Muscle layer of colon (tissue), 2 donors: Measurements from ENCODE around the gene C5orf15.

ENCODE experiments used
- H3K27ac ChIP-seq: one replicate; pipeline ENCODE4 v1.7.0; 2013; ENCODE audit warnings: low read depth, mild to moderate bottlenecking, low read length, moderate library complexity
- H3K27me3 ChIP-seq, 2 donors: one replicate each; pipeline ENCODE4 v1.7.0; 2013; ENCODE audit warnings: low read length in 2 of 2, mild to moderate bottlenecking in 2 of 2; ENCODE audit not compliant: insufficient read depth in 2 of 2, control insufficient read depth in 1 of 2
- H3K36me3 ChIP-seq: one replicate; pipeline ENCODE4 v1.7.0; 2013; ENCODE audit warnings: mild to moderate bottlenecking, low read length; ENCODE audit not compliant: insufficient read depth
- H3K4me1 ChIP-seq: one replicate; pipeline ENCODE4 v1.7.0; 2013; ENCODE audit warnings: mild to moderate bottlenecking, low read length; ENCODE audit not compliant: insufficient read depth
- H3K4me3 ChIP-seq, 2 donors: one replicate each; pipeline ENCODE4 v1.7.0; 2013; ENCODE audit warnings: low read length in 2 of 2, low read depth in 1 of 2, mild to moderate bottlenecking in 1 of 2, moderate library complexity in 1 of 2
- H3K9ac ChIP-seq: one replicate; pipeline ENCODE4 v1.7.0; 2013; ENCODE audit warnings: low read length
- H3K9me3 ChIP-seq: one replicate; pipeline ENCODE4 v1.7.0; 2013; ENCODE audit warnings: mild to moderate bottlenecking, low read length
- donor health status: abdominal sarcoma.
- donor health status: Adenocarcinoma of cecum.

C5orf15 gene

GRCh38 chr5:133974142-133974541 lies 5.7 kb upstream of the C5orf15 start:
- Histone ChIP-seq H3K27ac (no peak overlapping the region), H3K4me3 (no peak overlapping the region), H3K9me3 (no peaks in the 10 kb centered on the region), H3K4me1 (peaks cover 6% of the 10 kb centered on the region), H3K9ac (no peak overlapping the region), H3K27me3 (no peaks in the 10 kb centered on the region), H3K36me3 (peaks cover 42% of the 10 kb centered on the region)

GRCh38 chr5:133970325-133970909 lies 2.0 kb upstream of the C5orf15 start:
- Histone ChIP-seq H3K36me3 (peaks cover 27% of the 10 kb centered on the region), H3K9me3 (no peaks in the 10 kb centered on the region), H3K27me3 (no peaks in the 10 kb centered on the region), H3K4me1 (peaks cover 8% of the 10 kb centered on the region), H3K27ac (no peak overlapping the region), H3K4me3 (no peak overlapping the region), H3K9ac (no peak overlapping the region)

GRCh38 chr5:133969654-133970324 lies 1.4 kb upstream of the C5orf15 start:
- no peak overlapping the region for H3K4me3 ChIP-seq
- no peaks in the 10 kb centered on the region for H3K27me3 ChIP-seq
- peaks cover 8% of the 10 kb centered on the region for H3K4me1 ChIP-seq
- H3K27ac ChIP-seq: no peak overlapping the region
- no peaks in the 10 kb centered on the region for H3K9me3 ChIP-seq
- no peak overlapping the region for H3K9ac ChIP-seq
- peaks cover 21% of the 10 kb centered on the region for H3K36me3 ChIP-seq

- Histone ChIP-seq H3K9ac (peak overlapping the region; percentile 60), H3K9me3 (no peaks in the 10 kb centered on the region), H3K4me1 (peaks cover 8% of the 10 kb centered on the region), H3K36me3 (peaks cover 5% of the 10 kb centered on the region), H3K27me3 (no peaks in the 10 kb centered on the region), H3K27ac (peak overlapping the region; percentile 94), H3K4me3 (peak overlapping the region; percentile 73 to 79)
Observed at GRCh38 chr5:133967698-133968203, 674 bp downstream of the C5orf15 start.

GRCh38 chr5:133967124-133967523 lies 1.3 kb downstream of the C5orf15 start:
- no peak overlapping the region for H3K27ac ChIP-seq
- H3K27me3 ChIP-seq: no peaks in the 10 kb centered on the region
- peaks cover 5% of the 10 kb centered on the region for H3K36me3 ChIP-seq
- H3K9ac ChIP-seq: peak overlapping the region; percentile 60
- H3K9me3 ChIP-seq: no peaks in the 10 kb centered on the region
- H3K4me1 ChIP-seq: peaks cover 8% of the 10 kb centered on the region
- H3K4me3 ChIP-seq: no peak overlapping the region

GRCh38 chr5:133966090-133966489 lies 2.3 kb downstream of the C5orf15 start:
- no peaks in the 10 kb centered on the region for H3K9me3 ChIP-seq
- no peaks in the 10 kb centered on the region for H3K27me3 ChIP-seq
- no peak overlapping the region for H3K4me3 ChIP-seq
- H3K9ac ChIP-seq: no peak overlapping the region
- H3K36me3 ChIP-seq: no peaks in the 10 kb centered on the region
- H3K27ac ChIP-seq: no peak overlapping the region
- H3K4me1 ChIP-seq: peaks cover 8% of the 10 kb centered on the region

GRCh38 chr5:133963493-133964128 lies 4.8 kb downstream of the C5orf15 start:
- H3K27me3 ChIP-seq: no peaks in the 10 kb centered on the region

GRCh38 chr5:133962801-133963476 lies 5.5 kb downstream of the C5orf15 start:
- no peak overlapping the region for H3K9ac ChIP-seq
- H3K27ac ChIP-seq: no peak overlapping the region
- H3K9me3 ChIP-seq: no peaks in the 10 kb centered on the region
- no peaks in the 10 kb centered on the region for H3K27me3 ChIP-seq
- H3K4me3 ChIP-seq: no peak overlapping the region
- H3K36me3 ChIP-seq: peaks cover 4% of the 10 kb centered on the region
- H3K4me1 ChIP-seq: no peaks in the 10 kb centered on the region

More at GRCh38 chr5:133963493-133964128, 4.8 kb downstream of the C5orf15 start:
- H3K9ac ChIP-seq: no peak overlapping the region
- no peaks in the 10 kb centered on the region for H3K4me1 ChIP-seq
- H3K9me3 ChIP-seq: no peaks in the 10 kb centered on the region
- H3K4me3 ChIP-seq: no peak overlapping the region
- no peaks in the 10 kb centered on the region for H3K36me3 ChIP-seq
- H3K27ac ChIP-seq: no peak overlapping the region

GRCh38 chr5:133962131-133962530 lies 6.3 kb downstream of the C5orf15 start:
- Histone ChIP-seq H3K4me3 (no peak overlapping the region), H3K4me1 (no peaks in the 10 kb centered on the region), H3K27ac (no peak overlapping the region), H3K36me3 (peaks cover 12% of the 10 kb centered on the region), H3K9ac (no peak overlapping the region), H3K9me3 (no peaks in the 10 kb centered on the region), H3K27me3 (no peaks in the 10 kb centered on the region)

GRCh38 chr5:133959643-133960042 lies 8.8 kb downstream of the C5orf15 start:
- H3K27ac ChIP-seq: no peak overlapping the region
- H3K9ac ChIP-seq: no peak overlapping the region
- no peaks in the 10 kb centered on the region for H3K9me3 ChIP-seq
- H3K36me3 ChIP-seq: peaks cover 19% of the 10 kb centered on the region
- no peaks in the 10 kb centered on the region for H3K4me1 ChIP-seq
- H3K27me3 ChIP-seq: no peaks in the 10 kb centered on the region
- H3K4me3 ChIP-seq: no peak overlapping the region

GRCh38 chr5:133957591-133957990 lies 10.8 kb downstream of the C5orf15 start:
- H3K27ac ChIP-seq: no peak overlapping the region

More at GRCh38 chr5:133957591-133957990, 10.8 kb downstream of the C5orf15 start:
- Histone ChIP-seq H3K9me3 (no peaks in the 10 kb centered on the region), H3K4me1 (no peaks in the 10 kb centered on the region), H3K9ac (no peak overlapping the region), H3K27me3 (no peaks in the 10 kb centered on the region), H3K36me3 (peaks cover 19% of the 10 kb centered on the region), H3K4me3 (no peak overlapping the region)
